T-cell (primary cell): Measurements from ENCODE around the gene DLGAP1. TPM values are rescaled to one million over a fixed set of nuclear protein-coding genes. Genes with fewer than 3 reads are reported as not detected.

Source experiments
- ATAC-seq, 4 experiments: fragments of 200-7000 bp in 3 of 4; fragments of 150-1000 bp in 1 of 4; cut with Tn5 transposase; replicated peaks in 1 of 4; 1 replicate in 3 of 4; 2 replicates in 1 of 4; pipeline ENCODE4 v1.10.0; 2021; ENCODE audit warnings: moderate library complexity in 3 of 4, mild to moderate bottlenecking in 2 of 4, moderate number of reproducible peaks in 1 of 4
- CTCF ChIA-PET, 2 donors: fragments of 300-600 bp; sonication (Branson Sonifier 250); formaldehyde crosslinking; loops; one replicate each; lab custom pipeline; 2022; ENCODE audit warnings: antibody characterized with exemption in 2 of 2; lab: Charles Lee
- POLR2A ChIA-PET, 2 donors: fragments of 300-600 bp; sonication (Branson Sonifier 250); formaldehyde crosslinking; loops; one replicate each; lab custom pipeline; 2022; ENCODE audit warnings: antibody characterized with exemption in 2 of 2; lab: Charles Lee
- DNase-seq, 35 experiments: peaks; one replicate each; pipeline versions ENCODE4 v3.0.0 to v3.0.0-alpha.2; 2013 to 2023
- H3K27ac ChIP-seq: one replicate; pipeline ENCODE4 v1.5.1; 2013; ENCODE audit warnings: low read length
- H3K27me3 ChIP-seq, 2 experiments: replicated peaks in 1 of 2; 1 replicate in 1 of 2; 2 replicates in 1 of 2; pipeline versions ENCODE4 v1.6.1 to v1.7.0; 2013; ENCODE audit warnings: low read length in 1 of 2, mixed read lengths in 1 of 2; ENCODE audit not compliant: control insufficient read depth in 2 of 2, insufficient read depth in 2 of 2; ENCODE audit errors: extremely low read depth in 1 of 2
- H3K36me3 ChIP-seq, 2 donors: 1 replicate in 1 of 2; 2 replicates in 1 of 2; pipeline versions ENCODE4 v1.6.1 to v1.7.0; 2013; ENCODE audit warnings: low read length in 1 of 2; ENCODE audit not compliant: control insufficient read depth in 2 of 2, insufficient read depth in 1 of 2; ENCODE audit errors: extremely low read depth in 1 of 2
- H3K4me1 ChIP-seq, 2 experiments: 1 replicate in 1 of 2; 2 replicates in 1 of 2; pipeline versions ENCODE4 v1.6.1 to v1.7.0; 2013; ENCODE audit warnings: low read length in 2 of 2, mixed read lengths in 1 of 2; ENCODE audit not compliant: insufficient read depth in 2 of 2, control insufficient read depth in 1 of 2; ENCODE audit errors: extremely low read depth in 1 of 2
- H3K4me3 ChIP-seq, 2 donors: 1 replicate in 1 of 2; 2 replicates in 1 of 2; pipeline versions ENCODE4 v1.5.1 to v1.7.0; 2013; ENCODE audit warnings: mild to moderate bottlenecking in 2 of 2, low read length in 1 of 2, moderate library complexity in 1 of 2; ENCODE audit not compliant: control insufficient read depth in 1 of 2; ENCODE audit errors: extremely low read depth in 1 of 2
- H3K9me3 ChIP-seq: 2 replicates; pipeline ENCODE4 v1.7.0; 2013
- H3K27ac Mint-ChIP-seq, 2 donors: one replicate each; pipeline ENCODE4 v1.8.0; 2020 to 2021; ENCODE audit warnings: mild to moderate bottlenecking in 2 of 2, mixed read lengths in 2 of 2
- H3K27me3 Mint-ChIP-seq, 2 donors: one replicate each; pipeline ENCODE4 v1.8.0; 2021 to 2022; ENCODE audit warnings: mixed read lengths in 2 of 2
- H3K36me3 Mint-ChIP-seq: one replicate; pipeline ENCODE4 v1.8.0; 2021; ENCODE audit warnings: mixed read lengths
- H3K4me1 Mint-ChIP-seq, 3 donors: one replicate each; pipeline ENCODE4 v1.8.0; 2020 to 2022; ENCODE audit warnings: mixed read lengths in 3 of 3, mild to moderate bottlenecking in 1 of 3
- H3K4me3 Mint-ChIP-seq, 3 donors: one replicate each; pipeline ENCODE4 v1.8.0; 2020 to 2022; ENCODE audit warnings: mild to moderate bottlenecking in 3 of 3, mixed read lengths in 3 of 3, moderate library complexity in 3 of 3
- H3K9me3 Mint-ChIP-seq, 3 donors: one replicate each; pipeline ENCODE4 v1.8.0; 2020 to 2022; ENCODE audit warnings: mixed read lengths in 3 of 3
- WGBS: methylation state at CpG from one replicate; pipeline ENCODE4 v1.1.5; 2013; ENCODE audit warnings: missing lambda C conversion rate; ENCODE audit not compliant: insufficient coverage; 5-methylcytosine and 5-hydroxymethylcytosine counted together
- total RNA-seq, 35 experiments: library from RNA in 6 of 35; stranded (reverse) in 6 of 35; fragments of 120-200 nt in 1 of 35; gene quantifications; one replicate each; pipeline versions ENCODE4 v1.2.1 to v1.2.4 and lab custom pipeline; 2013 to 2026

DLGAP1 gene
- total RNA-seq, 5 donors from 2014 or later (not counting 1 experiment from before 2014, with no cell fraction given): 0.25 to 1.8 (median 0.26) TPM

GRCh38 chr18:3824101-3824500 is 631.0 kb downstream of the DLGAP1 start:
- Histone ChIP-seq H3K36me3 (no peaks in the 10 kb centered on the region), H3K4me3 (no peak overlapping the region), H3K27ac (no peak overlapping the region), H3K4me1 (no peaks in the 10 kb centered on the region), H3K9me3 (no peaks in the 10 kb centered on the region), H3K27me3 (peaks cover 0 to under 1% of the 10 kb centered on the region in 2 experiments)
- H3K27me3 Mint-ChIP-seq: peaks cover 8 to 15% of the 10 kb centered on the region in 2 donors
- no peak overlapping the region for H3K4me3 Mint-ChIP-seq
- no peaks in the 10 kb centered on the region for H3K9me3 Mint-ChIP-seq
- ATAC-seq (no peak), DNase-seq (no peak)
- no peak overlapping the region for H3K27ac Mint-ChIP-seq
- no peaks in the 10 kb centered on the region for H3K4me1 Mint-ChIP-seq
- no peaks in the 10 kb centered on the region for H3K36me3 Mint-ChIP-seq
- POLR2A ChIA-PET: no interaction called here
- CTCF ChIA-PET: no interaction called here

GRCh38 chr18:3823073-3823472 is 632.0 kb downstream of the DLGAP1 start:
- WGBS: no CpG with 5 or more reads among the region's 3 CpGs
- Mint-ChIP-seq H3K4me3 (no peak overlapping the region), H3K9me3 (no peaks in the 10 kb centered on the region), H3K4me1 (no peaks in the 10 kb centered on the region), H3K36me3 (no peaks in the 10 kb centered on the region), H3K27me3 (peaks cover 8 to 15% of the 10 kb centered on the region in 2 donors), H3K27ac (no peak overlapping the region)
- Histone ChIP-seq H3K36me3 (no peaks in the 10 kb centered on the region), H3K27ac (no peak overlapping the region), H3K4me1 (no peaks in the 10 kb centered on the region), H3K27me3 (peaks cover 0 to 7% of the 10 kb centered on the region in 2 experiments), H3K4me3 (no peak overlapping the region), H3K9me3 (no peaks in the 10 kb centered on the region)
- CTCF ChIA-PET: no interaction called here
- no peak for DNase-seq
- POLR2A ChIA-PET: no interaction called here
- ATAC-seq: no peak

GRCh38 chr18:3821524-3821923 is 633.6 kb downstream of the DLGAP1 start:
- no peaks in the 10 kb centered on the region for H3K4me1 Mint-ChIP-seq
- WGBS: 40% methylated on average over 1 of the region's 4 CpGs
- POLR2A ChIA-PET: interaction anchor here in 1 of 2 donors (0.6 kb wide), 1 partner anchor 159 kb away, joined by 3 read pairs; no protein-coding TSS in a partner anchor

GRCh38 chr18:3819961-3820360 is 635.1 kb downstream of the DLGAP1 start:
- POLR2A ChIA-PET: no interaction called here
- peaks cover 0 to 7% of the 10 kb centered on the region in 2 experiments for H3K27me3 ChIP-seq
- H3K36me3 ChIP-seq: no peaks in the 10 kb centered on the region
- peaks cover 12 to 16% of the 10 kb centered on the region in 2 donors for H3K27me3 Mint-ChIP-seq
- no peak overlapping the region for H3K4me3 ChIP-seq
- H3K36me3 Mint-ChIP-seq: no peaks in the 10 kb centered on the region
- WGBS: 75% methylated on average over 6 of the region's 7 CpGs
- no peak for ATAC-seq
- H3K9me3 Mint-ChIP-seq: no peaks in the 10 kb centered on the region
- no peaks in the 10 kb centered on the region for H3K4me1 Mint-ChIP-seq
- CTCF ChIA-PET: no interaction called here
- H3K4me1 ChIP-seq: no peaks in the 10 kb centered on the region
- H3K27ac ChIP-seq: no peak overlapping the region
- no peak overlapping the region for H3K4me3 Mint-ChIP-seq
- no peaks in the 10 kb centered on the region for H3K9me3 ChIP-seq
- DNase-seq: no peak
- H3K27ac Mint-ChIP-seq: no peak overlapping the region

More at GRCh38 chr18:3821524-3821923, 633.6 kb downstream of the DLGAP1 start:
- DNase-seq (no peak), ATAC-seq (no peak)
- H3K36me3 Mint-ChIP-seq: no peaks in the 10 kb centered on the region
- H3K4me3 Mint-ChIP-seq: no peak overlapping the region
- Histone ChIP-seq H3K27me3 (peaks cover 0 to 7% of the 10 kb centered on the region in 2 experiments), H3K4me3 (no peak overlapping the region), H3K36me3 (no peaks in the 10 kb centered on the region), H3K9me3 (no peaks in the 10 kb centered on the region), H3K4me1 (no peaks in the 10 kb centered on the region), H3K27ac (no peak overlapping the region)
- no peak overlapping the region for H3K27ac Mint-ChIP-seq
- H3K9me3 Mint-ChIP-seq: no peaks in the 10 kb centered on the region
- CTCF ChIA-PET: no interaction called here
- peaks cover 8 to 15% of the 10 kb centered on the region in 2 donors for H3K27me3 Mint-ChIP-seq

- H3K27me3 ChIP-seq: peaks cover 0 to 7% of the 10 kb centered on the region in 2 experiments
- Mint-ChIP-seq H3K9me3 (no peaks in the 10 kb centered on the region), H3K27ac (no peak overlapping the region), H3K4me1 (no peaks in the 10 kb centered on the region), H3K4me3 (no peak overlapping the region), H3K36me3 (no peaks in the 10 kb centered on the region), H3K27me3 (peaks cover 8 to 14% of the 10 kb centered on the region in 2 donors)
- H3K9me3 ChIP-seq: no peaks in the 10 kb centered on the region
- POLR2A ChIA-PET: no interaction called here
- H3K4me3 ChIP-seq: no peak overlapping the region
- CTCF ChIA-PET: no interaction called here
- DNase-seq: no peak
- H3K4me1 ChIP-seq: no peaks in the 10 kb centered on the region
- no CpG with 5 or more reads among the region's 3 CpGs for WGBS
- ATAC-seq: no peak
- no peaks in the 10 kb centered on the region for H3K36me3 ChIP-seq
- H3K27ac ChIP-seq: no peak overlapping the region
Observed at GRCh38 chr18:3816610-3817363, 638.3 kb downstream of the DLGAP1 start.

GRCh38 chr18:3815991-3816390 is 639.1 kb downstream of the DLGAP1 start:
- POLR2A ChIA-PET: no interaction called here
- Mint-ChIP-seq H3K36me3 (no peaks in the 10 kb centered on the region), H3K9me3 (no peaks in the 10 kb centered on the region), H3K4me1 (no peaks in the 10 kb centered on the region), H3K4me3 (no peak overlapping the region), H3K27me3 (peaks cover 8 to 14% of the 10 kb centered on the region in 2 donors), H3K27ac (no peak overlapping the region)
- DNase-seq (no peak), ATAC-seq (no peak)
- Histone ChIP-seq H3K4me1 (no peaks in the 10 kb centered on the region), H3K9me3 (no peaks in the 10 kb centered on the region), H3K27me3 (peaks cover 0 to 7% of the 10 kb centered on the region in 2 experiments), H3K36me3 (no peaks in the 10 kb centered on the region), H3K27ac (no peak overlapping the region), H3K4me3 (no peak overlapping the region)
- WGBS: no CpG with 5 or more reads among the region's 2 CpGs
- CTCF ChIA-PET: no interaction called here
